Vagina (tissue), 2 donors: ENCODE data around the gene RIN2. TPM values are rescaled to one million over a fixed set of nuclear protein-coding genes. Genes with fewer than 3 reads are reported as not detected.

Experiments
- DNase-seq, 2 donors: peaks; one replicate each; pipeline ENCODE4 v3.0.0-alpha.2; 2017; ENCODE audit errors: extremely low spot score in 2 of 2
- H3K27ac ChIP-seq: fragments of 200-600 bp; sonication (generic); one replicate; pipeline ENCODE4 v1.5.1; 2019
- H3K27me3 ChIP-seq: fragments of 200-600 bp; sonication (generic); one replicate; pipeline ENCODE4 v1.5.1; 2019
- H3K36me3 ChIP-seq, 2 donors: fragments of 200-600 bp; sonication (generic); one replicate each; pipeline ENCODE4 v1.5.1; 2017 to 2019
- H3K4me1 ChIP-seq: fragments of 200-600 bp; sonication (generic); one replicate; pipeline ENCODE4 v1.5.1; 2019
- H3K4me3 ChIP-seq, 2 donors: fragments of 200-600 bp; sonication (generic); 1 replicate in 1 of 2; 2 replicates in 1 of 2; pipeline ENCODE4 v1.5.1; 2016 to 2019
- H3K9me3 ChIP-seq: fragments of 200-600 bp; sonication (generic); one replicate; pipeline ENCODE4 v1.5.1; 2019
- CTCF ChIP-seq, 3 experiments: fragments of 450-650 bp in 2 of 3; fragments of 200-600 bp in 1 of 3; sonication (generic) in 1 of 3; IDR thresholded peaks; one replicate each; pipeline ENCODE4 v1.5.1; 2017 to 2019; ENCODE audit warnings: antibody characterized with exemption in 3 of 3, mild to moderate bottlenecking in 2 of 3, moderate library complexity in 2 of 3
- POLR2A ChIP-seq, 2 donors: fragments of 450-650 bp; IDR thresholded peaks; one replicate each; pipeline ENCODE4 v1.6.1; 2017; ENCODE audit warnings: antibody characterized with exemption in 2 of 2, mild to moderate bottlenecking in 2 of 2, moderate library complexity in 2 of 2
- POLR2AphosphoS5 ChIP-seq, 2 donors: sonication (generic); formaldehyde crosslinking; IDR thresholded peaks; one replicate each; pipeline ENCODE4 v1.9.0; 2017; ENCODE audit warnings: antibody characterized with exemption in 2 of 2, mild to moderate bottlenecking in 2 of 2, low read depth in 1 of 2; ENCODE audit not compliant: insufficient read depth in 1 of 2
- intact Hi-C: fragments of 100-400 bp; cut with DNase I; formaldehyde crosslinking; loops from one replicate; pipeline ENCODE4 v1.15.1; 2023
- total RNA-seq: library from RNA; depleted of rRNA; stranded (reverse); fragments of >200 nt; gene quantifications from one replicate; pipeline ENCODE4 v1.2.3, GENCODE V29; 2016

Gene RIN2
- total RNA-seq, 1 donor from 2014 or later = 86.9 TPM

DNA sequence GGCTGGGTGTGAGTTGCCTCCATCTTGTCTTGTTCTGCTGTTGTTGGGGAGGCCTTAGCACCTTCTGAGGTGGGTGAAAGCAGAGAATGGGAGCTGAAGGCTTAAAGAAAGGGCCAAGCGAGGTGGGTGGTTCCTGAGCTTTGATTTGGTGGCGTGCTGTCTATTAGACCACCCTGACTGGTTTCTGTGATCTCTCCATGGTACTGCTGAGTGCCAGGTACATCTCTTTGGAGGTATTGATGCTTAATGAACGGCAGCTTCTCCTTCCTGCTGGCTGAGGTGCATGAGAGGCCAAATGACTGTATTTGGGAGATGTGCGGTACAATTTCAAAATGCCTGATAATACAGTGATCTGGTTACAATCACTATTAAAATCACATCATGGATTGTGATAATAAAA, 15.4 kb downstream of the RIN2 start:
- no peak for TF ChIP-seq POLR2A (IDR thresholded peaks at IDR 0.05)
- no peak for TF ChIP-seq POLR2AphosphoS5 (IDR thresholded peaks at IDR 0.05; ENCODE audit: insufficient read depth in 1 of 2, low read depth in 1 of 2)
- TF ChIP-seq CTCF (IDR thresholded peaks at IDR 0.05) = no peak
- Histone ChIP-seq H3K4me1 (peaks cover 44% of the 10 kb centered on the region), H3K4me3 (no peak overlapping the region), H3K27me3 (no peaks in the 10 kb centered on the region), H3K36me3 (no peaks in the 10 kb centered on the region), H3K9me3 (no peaks in the 10 kb centered on the region), H3K27ac (no peak overlapping the region)
- no peak for DNase-seq
- intact Hi-C loops = no loop called here

DNA sequence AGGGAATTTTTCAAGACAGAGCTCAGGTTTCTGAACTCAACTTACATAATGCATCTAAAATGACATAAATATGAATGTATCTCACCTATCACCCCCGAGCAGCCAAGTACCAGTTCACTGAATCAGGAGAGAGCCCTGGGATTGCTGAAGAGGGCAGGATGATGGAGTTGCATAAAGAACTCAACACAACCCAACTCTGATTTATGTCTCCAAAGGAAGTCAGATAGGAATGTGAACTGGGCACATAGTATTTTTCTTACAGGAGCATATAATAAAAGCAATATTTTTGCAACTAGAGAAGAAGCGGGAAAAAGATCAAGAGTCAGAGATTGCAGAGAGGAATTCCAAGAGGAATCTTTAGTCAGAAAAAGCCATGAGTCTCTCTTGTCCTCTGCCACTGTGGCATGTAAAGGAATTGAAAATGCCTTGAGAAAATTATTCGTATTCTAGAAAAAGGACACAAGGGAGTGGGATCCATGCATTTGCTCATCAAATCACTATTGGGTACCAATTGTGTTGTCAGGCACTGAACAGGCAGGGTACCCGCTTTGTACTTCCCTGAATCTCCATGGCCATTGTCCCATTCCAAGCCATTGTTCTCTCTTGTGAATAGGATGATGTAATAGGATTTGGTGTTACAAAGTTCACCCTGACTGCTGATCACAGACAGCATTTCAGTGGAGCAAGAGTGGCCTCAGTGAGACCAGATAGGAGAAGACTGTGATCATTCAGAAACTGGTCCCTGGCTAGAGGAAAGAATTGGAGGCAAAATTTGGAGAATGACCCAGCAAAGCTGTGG, 16.3 kb downstream of the RIN2 start:
- TF ChIP-seq POLR2AphosphoS5 (IDR thresholded peaks at IDR 0.05; ENCODE audit: insufficient read depth in 1 of 2, low read depth in 1 of 2) = no peak
- Histone ChIP-seq H3K4me3 (no peak overlapping the region), H3K9me3 (no peaks in the 10 kb centered on the region), H3K27me3 (no peaks in the 10 kb centered on the region), H3K27ac (no peak overlapping the region), H3K4me1 (peaks cover 47% of the 10 kb centered on the region), H3K36me3 (no peaks in the 10 kb centered on the region)
- intact Hi-C loops = no loop called here
- no peak for DNase-seq

- Histone ChIP-seq H3K9me3 (no peaks in the 10 kb centered on the region), H3K36me3 (no peaks in the 10 kb centered on the region), H3K27me3 (no peaks in the 10 kb centered on the region), H3K4me3 (no peak overlapping the region), H3K27ac (peak overlapping the region; percentile 47), H3K4me1 (peaks cover 45% of the 10 kb centered on the region)
- intact Hi-C loops = no loop called here
- TF ChIP-seq CTCF (IDR thresholded peaks at IDR 0.05) (no peak), POLR2AphosphoS5 (IDR thresholded peaks at IDR 0.05; ENCODE audit: insufficient read depth in 1 of 2, low read depth in 1 of 2) (no peak), POLR2A (IDR thresholded peaks at IDR 0.05) (no peak)
- DNase-seq = no peak
Measured at GRCh38 chr20:19775353-19776253, 17.5 kb downstream of the RIN2 start.

DNA sequence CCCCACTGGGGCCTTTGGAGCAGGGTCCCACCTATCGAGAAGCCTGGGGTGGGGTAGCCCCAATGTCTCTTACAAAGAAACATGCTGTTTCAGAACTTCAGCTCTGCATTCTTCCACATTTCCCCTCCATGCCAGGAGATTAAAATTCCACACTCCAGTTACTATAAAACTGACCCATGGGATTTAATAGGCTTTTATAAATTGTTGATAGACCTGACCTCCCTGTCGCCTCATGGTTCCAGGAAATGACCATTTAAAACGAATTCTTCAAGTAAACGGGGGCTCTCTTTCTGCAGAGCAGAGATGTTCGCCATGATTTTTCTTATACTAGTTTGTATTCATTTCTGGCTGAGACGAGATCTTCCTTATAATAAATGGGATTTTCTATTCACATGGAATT, 19.3 kb downstream of the RIN2 start:
- H3K4me3 ChIP-seq = no peak overlapping the region
- TF ChIP-seq POLR2A (IDR thresholded peaks at IDR 0.05) = no peak
- no peaks in the 10 kb centered on the region for H3K9me3 ChIP-seq
- DNase-seq = no peak
- H3K36me3 ChIP-seq = no peaks in the 10 kb centered on the region
- intact Hi-C loops = no loop called here
- no peaks in the 10 kb centered on the region for H3K27me3 ChIP-seq
- peaks cover 42% of the 10 kb centered on the region for H3K4me1 ChIP-seq
- H3K27ac ChIP-seq = peak overlapping the region; percentile 47

GRCh38 chr20:19777981-19778380, 19.9 kb downstream of the RIN2 start:
- DNase-seq = no peak
- Histone ChIP-seq H3K27ac (peak overlapping the region; percentile 47), H3K36me3 (no peaks in the 10 kb centered on the region), H3K27me3 (no peaks in the 10 kb centered on the region), H3K4me1 (peaks cover 42% of the 10 kb centered on the region), H3K4me3 (no peak overlapping the region), H3K9me3 (no peaks in the 10 kb centered on the region)
- intact Hi-C loops = no loop called here
- no peak for TF ChIP-seq POLR2A (IDR thresholded peaks at IDR 0.05)
- no peak for TF ChIP-seq CTCF (IDR thresholded peaks at IDR 0.05)
- TF ChIP-seq POLR2AphosphoS5 (IDR thresholded peaks at IDR 0.05; ENCODE audit: insufficient read depth in 1 of 2, low read depth in 1 of 2) = no peak
